Erythroblast (primary cell): Measurements from ENCODE around the gene NPTXR.

Source experiments
- GATA1 ChIP-seq: IDR thresholded peaks from 2 replicates; pipeline ENCODE4 v1.6.1; 2011; ENCODE audit warnings: low read depth, mild to moderate bottlenecking, control low read depth, low read length, moderate library complexity
- POLR2A ChIP-seq: IDR thresholded peaks from 2 replicates; pipeline ENCODE4 v1.6.1; 2011; ENCODE audit warnings: mild to moderate bottlenecking, low read length

GRCh38 chr22:38835888-38836301 is 7.9 kb downstream of the NPTXR start:
- TF ChIP-seq POLR2A (no peak), GATA1 (no peak)
